Lower leg skin (tissue), 3 donors: Measurements from ENCODE around the gene CCDC69.

Source experiments
- POLR2A ChIP-seq, 2 donors: fragments of 450-650 bp; IDR thresholded peaks; one replicate each; pipeline ENCODE4 v1.6.1; 2016 to 2017; ENCODE audit warnings: antibody characterized with exemption in 2 of 2, mild to moderate bottlenecking in 1 of 2, moderate library complexity in 1 of 2
- TF ChIP-seq, protein P1 (sequence below), 3 donors: fragments of 450-650 bp; IDR thresholded peaks; one replicate each; pipeline ENCODE4 v1.5.1; 2016; ENCODE audit warnings: antibody characterized with exemption in 3 of 3, mild to moderate bottlenecking in 3 of 3, moderate library complexity in 2 of 3

DNA sequence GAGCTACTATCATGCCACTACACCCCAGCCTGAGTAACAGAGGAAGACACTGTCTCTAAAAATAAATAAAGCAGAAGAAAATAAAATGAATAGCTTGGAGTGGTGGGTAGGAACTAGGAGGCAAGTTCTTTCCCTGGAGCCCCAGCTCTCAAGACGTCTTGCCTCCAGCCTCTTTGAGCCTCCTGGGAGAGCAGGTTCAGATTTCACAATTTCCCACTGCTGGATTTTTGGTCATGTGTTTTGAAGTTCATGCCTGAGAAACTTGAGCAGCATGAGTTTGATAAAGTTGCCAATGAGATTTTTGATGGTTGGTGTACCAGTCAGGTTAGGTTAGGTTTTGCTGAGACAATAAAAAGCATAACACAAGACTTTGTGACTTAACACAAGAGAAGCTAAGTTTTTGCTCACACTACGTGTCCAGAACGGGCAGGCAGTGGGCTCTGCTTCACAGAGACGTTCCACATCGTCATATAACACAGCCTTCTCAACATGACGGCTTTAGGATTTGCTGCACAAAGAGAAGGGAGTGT is 4.1 kb upstream of the CCDC69 start:
- TF ChIP-seq, protein P1, sequence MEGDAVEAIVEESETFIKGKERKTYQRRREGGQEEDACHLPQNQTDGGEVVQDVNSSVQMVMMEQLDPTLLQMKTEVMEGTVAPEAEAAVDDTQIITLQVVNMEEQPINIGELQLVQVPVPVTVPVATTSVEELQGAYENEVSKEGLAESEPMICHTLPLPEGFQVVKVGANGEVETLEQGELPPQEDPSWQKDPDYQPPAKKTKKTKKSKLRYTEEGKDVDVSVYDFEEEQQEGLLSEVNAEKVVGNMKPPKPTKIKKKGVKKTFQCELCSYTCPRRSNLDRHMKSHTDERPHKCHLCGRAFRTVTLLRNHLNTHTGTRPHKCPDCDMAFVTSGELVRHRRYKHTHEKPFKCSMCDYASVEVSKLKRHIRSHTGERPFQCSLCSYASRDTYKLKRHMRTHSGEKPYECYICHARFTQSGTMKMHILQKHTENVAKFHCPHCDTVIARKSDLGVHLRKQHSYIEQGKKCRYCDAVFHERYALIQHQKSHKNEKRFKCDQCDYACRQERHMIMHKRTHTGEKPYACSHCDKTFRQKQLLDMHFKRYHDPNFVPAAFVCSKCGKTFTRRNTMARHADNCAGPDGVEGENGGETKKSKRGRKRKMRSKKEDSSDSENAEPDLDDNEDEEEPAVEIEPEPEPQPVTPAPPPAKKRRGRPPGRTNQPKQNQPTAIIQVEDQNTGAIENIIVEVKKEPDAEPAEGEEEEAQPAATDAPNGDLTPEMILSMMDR (IDR thresholded peaks at IDR 0.05): no peak
- no peak for TF ChIP-seq POLR2A (IDR thresholded peaks at IDR 0.05)
